Endothelial cell of umbilical vein (primary cell): ENCODE data around the gene GALK2. TPM values are rescaled to one million over a fixed set of nuclear protein-coding genes. Genes with fewer than 3 reads are reported as not detected.

ENCODE experiments used
- BruUV-seq: library from RNA; stranded (reverse); fragments of 400-500 nt; replicated peaks from 2 replicates; lab custom pipeline; 2021; lab: Mats Ljungman, UMichigan
- CTCF ChIA-PET: fragments of 300-600, 350-600 bp; sonication (Branson Sonifier 250); formaldehyde crosslinking; loops from one replicate; lab custom pipeline; 2021; ENCODE audit warnings: antibody characterized with exemption, inconsistent platforms; lab: Charles Lee
- POLR2A ChIA-PET: fragments of 300-600, 350-600 bp; sonication (Branson Sonifier 250); formaldehyde crosslinking; loops from one replicate; lab custom pipeline; 2021; ENCODE audit warnings: antibody characterized with exemption, inconsistent platforms; lab: Charles Lee
- DNase-seq: peaks from one replicate; pipeline ENCODE4 v3.0.0-alpha.2; 2011; ENCODE audit warnings: low read depth, low spot score
- FAIRE-seq: peaks from 2 replicates; lab custom pipeline; 2011; peaks lifted over from hg19 to GRCh38; lab: Jason Lieb, UNC
- H2AFZ ChIP-seq: 2 replicates; pipeline ENCODE4 v1.6.0; 2012; ENCODE audit warnings: low read depth, low read length, control low read depth, inconsistent platforms
- H3K27ac ChIP-seq: 2 replicates; pipeline ENCODE4 v1.5.1; 2011; ENCODE audit warnings: low read depth, mild to moderate bottlenecking, control low read depth, low read length, moderate library complexity; ENCODE audit not compliant: insufficient read depth
- H3K27me3 ChIP-seq, 2 experiments: 2 replicates each; pipeline versions ENCODE4 v1.6.0 to v1.6.1; 2011; ENCODE audit warnings: low read length in 2 of 2, mixed read lengths in 1 of 2; ENCODE audit not compliant: control insufficient read depth in 2 of 2, insufficient read depth in 2 of 2
- H3K36me3 ChIP-seq, 2 experiments: 2 replicates in 1 of 2; 3 replicates in 1 of 2; pipeline ENCODE4 v1.5.1; 2011; ENCODE audit warnings: low read length in 2 of 2, mild to moderate bottlenecking in 1 of 2, moderate library complexity in 1 of 2; ENCODE audit not compliant: control insufficient read depth in 2 of 2, insufficient read depth in 2 of 2; ENCODE audit errors: extremely low read depth in 1 of 2
- H3K4me1 ChIP-seq: 3 replicates; pipeline ENCODE4 v1.5.1; 2011; ENCODE audit warnings: mild to moderate bottlenecking, low read length; ENCODE audit not compliant: control insufficient read depth, insufficient read depth; ENCODE audit errors: extremely low read depth
- H3K4me2 ChIP-seq: 2 replicates; pipeline ENCODE4 v1.6.1; 2011; ENCODE audit warnings: low read length, control low read depth, mixed read lengths; ENCODE audit not compliant: insufficient read depth
- H3K4me3 ChIP-seq, 3 experiments: fragments of 200-600 bp in 1 of 3; sonication (generic), shearing (Covaris generic) in 1 of 3; replicated peaks in 1 of 3; 2 replicates each; pipeline ENCODE4 v1.5.1; 2011 to 2016; ENCODE audit warnings: control low read depth in 3 of 3, low read length in 3 of 3, mild to moderate bottlenecking in 2 of 3, inconsistent platforms in 1 of 3, low read depth in 1 of 3, moderate library complexity in 1 of 3; ENCODE audit not compliant: insufficient read depth in 1 of 3
- H3K79me2 ChIP-seq: 2 replicates; pipeline ENCODE4 v1.6.0; 2012; ENCODE audit warnings: low read length, inconsistent platforms; ENCODE audit not compliant: control insufficient read depth, insufficient read depth
- H3K9ac ChIP-seq: replicated peaks from 2 replicates; pipeline ENCODE3; 2011; ENCODE audit warnings: low read length, control low read depth; ENCODE audit not compliant: insufficient read depth; ENCODE audit errors: extremely low read depth
- H3K9me1 ChIP-seq: replicated peaks from 3 replicates; pipeline ENCODE4 v1.6.0; 2011; ENCODE audit warnings: mild to moderate bottlenecking, low read length; ENCODE audit not compliant: control insufficient read depth, insufficient read depth; ENCODE audit errors: extremely low read depth
- H3K9me3 ChIP-seq: replicated peaks from 2 replicates; pipeline ENCODE4 v1.5.1; 2012; ENCODE audit warnings: low read length, inconsistent platforms; ENCODE audit not compliant: control insufficient read depth, insufficient read depth
- H4K20me1 ChIP-seq: replicated peaks from 2 replicates; pipeline ENCODE3; 2011; ENCODE audit warnings: mild to moderate bottlenecking, low read length; ENCODE audit not compliant: control insufficient read depth, insufficient read depth; ENCODE audit errors: extremely low read depth
- CTCF ChIP-seq, 2 donors: IDR thresholded peaks; 1 replicate in 1 of 2; 2 replicates in 1 of 2; pipeline ENCODE4 v1.5.1; 2011; ENCODE audit warnings: low read length in 2 of 2, mild to moderate bottlenecking in 2 of 2, moderate library complexity in 2 of 2, control low read depth in 1 of 2, inconsistent platforms in 1 of 2, low read depth in 1 of 2; ENCODE audit not compliant: insufficient read depth in 1 of 2; ENCODE audit errors: extremely low read depth in 1 of 2
- EZH2 ChIP-seq: IDR thresholded peaks from 2 replicates; pipeline ENCODE4 v1.6.1; 2012; ENCODE audit warnings: borderline replicate concordance, low read depth, mild to moderate bottlenecking, moderate library complexity, low read length, inconsistent platforms; ENCODE audit not compliant: severe bottlenecking
- FOS ChIP-seq: IDR thresholded peaks from 2 replicates; pipeline ENCODE4 v1.6.1; 2011; ENCODE audit warnings: mild to moderate bottlenecking, low read length, moderate library complexity, borderline replicate concordance; ENCODE audit not compliant: insufficient read depth
- GATA2 ChIP-seq: IDR thresholded peaks from 2 replicates; pipeline ENCODE4 v1.7.0; 2011; ENCODE audit warnings: low read depth, mild to moderate bottlenecking, moderate library complexity, mixed read lengths, low read length; ENCODE audit not compliant: insufficient read length, insufficient read depth
- JUN ChIP-seq: IDR thresholded peaks from 2 replicates; pipeline ENCODE4 v1.6.1; 2011; ENCODE audit warnings: borderline replicate concordance, low read depth; ENCODE audit not compliant: insufficient read length, insufficient read depth
- MYC ChIP-seq: IDR thresholded peaks from one replicate; pipeline ENCODE4 v1.6.1; 2011; ENCODE audit warnings: mild to moderate bottlenecking, low read depth, low read length
- POLR2A ChIP-seq: IDR thresholded peaks from 2 replicates; pipeline ENCODE4 v1.6.1; 2012; ENCODE audit warnings: low read depth, mild to moderate bottlenecking, control low read depth, low read length
- POLR2AphosphoS5 ChIP-seq: IDR thresholded peaks from 2 replicates; pipeline ENCODE4 v1.6.1; 2012; ENCODE audit warnings: low read depth, mild to moderate bottlenecking, control low read depth, low read length, moderate library complexity; ENCODE audit not compliant: insufficient read depth
- dilution Hi-C: fragments of 300-500 bp; cut with MboI; formaldehyde crosslinking; loops from one replicate; pipeline ENCODE4 v1.15.0; 2019; ENCODE audit warnings: low sequenced_read_pairs; ENCODE audit not compliant: extremely low pct_ligation_motif_present
- intact Hi-C: fragments of 100-400 bp; cut with micrococcal nuclease; formaldehyde crosslinking; loops from one replicate; pipeline ENCODE4 v1.10.0; 2022
- polyA plus RNA-seq, 4 experiments: library from polyadenylated mRNA; depleted of rRNA in 3 of 4; stranded (reverse) in 3 of 4; unstranded in 1 of 4; fragments of >200 nt; gene quantifications; 2 replicates each; pipeline versions ENCODE4 v1.2.1 to v1.2.3, GENCODE V29; 2011 to 2012; ENCODE audit warnings: missing spikeins in 1 of 4
- total RNA-seq: library from RNA; stranded (reverse); gene quantifications from 2 replicates; pipeline ENCODE4 v1.2.3, GENCODE V29; 2021
- TF ChIP-seq, protein P1 (sequence below): IDR thresholded peaks from 2 replicates; pipeline ENCODE4 v1.6.1; 2011; ENCODE audit not compliant: insufficient read depth, insufficient read length

The GALK2 gene
- total and polyA plus RNA-seq, 2 donors (not counting 3 experiments of a cell fraction or from before 2014, with no cell fraction given): 19.9 to 31.3 TPM

- POLR2A ChIA-PET: no interaction called here
Observed at GRCh38 chr15:49212897-49213296, 42.9 kb downstream of the GALK2 start.

More at GRCh38 chr15:49212897-49213296, 42.9 kb downstream of the GALK2 start:
- Histone ChIP-seq H3K9me3 (no peaks in the 10 kb centered on the region), H2AFZ (no peak overlapping the region), H4K20me1 (no peaks in the 10 kb centered on the region), H3K4me3 (no peak overlapping the region), H3K79me2 (peaks cover 13% of the 10 kb centered on the region), H3K36me3 (no peaks in the 10 kb centered on the region), H3K4me1 (no peaks in the 10 kb centered on the region), H3K9ac (no peak overlapping the region), H3K9me1 (no peaks in the 10 kb centered on the region), H3K27me3 (no peaks in the 10 kb centered on the region), H3K27ac (no peak overlapping the region), H3K4me2 (no peak overlapping the region)
- CTCF ChIA-PET: no interaction called here
- intact Hi-C loops (no loop called here), dilution Hi-C loops (no loop called here)
- FAIRE-seq (no peak), DNase-seq (no peak)
- TF ChIP-seq JUN (no peak), POLR2AphosphoS5 (no peak), MYC (no peak), CTCF (IDR thresholded peaks at IDR 0.05; ENCODE audit: extremely low read depth in 1 of 2, insufficient read depth in 1 of 2, low read depth in 1 of 2, low read length in 2 of 2) (no peak), GATA2 (no peak), EZH2 (no peak), FOS (no peak), POLR2A (no peak)
- TF ChIP-seq, protein P1, sequence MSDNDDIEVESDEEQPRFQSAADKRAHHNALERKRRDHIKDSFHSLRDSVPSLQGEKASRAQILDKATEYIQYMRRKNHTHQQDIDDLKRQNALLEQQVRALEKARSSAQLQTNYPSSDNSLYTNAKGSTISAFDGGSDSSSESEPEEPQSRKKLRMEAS: no peak
- BruUV-seq: no TSS peak
